DMS153 (cell line): ENCODE data around the gene VRK3.
"Not testable (repeated sequence)": the region's sequence is repeated elsewhere in the genome, so short reads cannot be mapped to it uniquely, and the experiment has no call there.

ENCODE experiments used
- DNase-seq: peaks from one replicate; lab custom pipeline; 2025; lab: John Stamatoyannopoulos, UW

VRK3 gene

DNA sequence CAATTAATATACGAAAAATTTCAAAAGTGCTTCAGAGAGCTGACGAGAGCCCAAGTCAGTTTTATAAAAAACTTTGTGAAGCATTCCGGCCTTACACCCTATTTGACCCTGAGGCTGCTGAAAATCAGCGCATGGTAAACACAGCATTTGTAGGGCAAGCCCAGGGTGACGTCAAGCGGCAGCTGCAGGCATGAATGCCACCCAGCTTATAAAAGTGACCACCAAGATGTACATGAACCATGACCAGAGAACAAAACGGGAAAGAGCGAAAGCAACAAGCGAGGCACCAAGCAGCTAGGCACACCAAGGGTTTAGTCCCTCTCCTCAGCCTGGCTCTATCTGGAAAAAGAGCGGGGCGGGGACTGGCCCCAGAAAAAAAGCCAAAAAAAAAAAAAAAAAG, 70.2 kb downstream of the VRK3 start:
- DNase-seq, result no peak

DNA sequence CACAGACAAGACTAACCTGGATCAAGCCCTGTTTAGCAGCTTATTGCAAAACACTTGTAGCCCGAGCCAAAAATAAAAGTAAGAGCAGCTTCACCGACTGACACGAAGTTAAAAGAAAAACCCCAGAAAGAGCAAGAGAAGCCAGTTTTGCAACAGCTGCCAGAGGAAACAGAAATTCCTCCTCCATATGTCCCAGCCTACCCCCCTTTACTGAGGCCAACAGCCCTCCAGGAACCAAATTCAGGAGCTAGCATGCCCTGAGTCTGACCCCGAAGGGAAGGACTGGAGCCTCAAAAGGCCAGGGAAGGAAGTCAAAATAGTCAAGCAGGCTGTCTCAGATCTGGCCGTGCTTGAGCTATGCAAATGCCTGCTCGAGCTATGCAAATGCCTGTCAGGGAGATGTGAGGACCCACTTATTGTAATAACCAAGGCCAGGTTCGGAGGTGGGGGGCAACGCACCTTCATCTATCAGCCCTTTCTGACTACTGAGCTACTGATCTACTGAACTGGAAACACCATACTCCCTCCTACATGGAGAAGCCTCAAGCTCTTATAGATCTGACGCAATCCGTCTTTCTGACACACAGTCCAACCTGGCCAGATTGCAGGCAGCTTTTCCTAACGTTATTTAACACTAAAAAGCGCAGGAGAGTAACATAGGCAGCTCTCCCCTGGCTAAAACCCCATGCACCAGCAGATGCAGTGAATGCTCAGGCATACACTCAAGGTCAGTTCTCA, 70.9 kb downstream of the VRK3 start:
- DNase-seq, result no peak

DNA sequence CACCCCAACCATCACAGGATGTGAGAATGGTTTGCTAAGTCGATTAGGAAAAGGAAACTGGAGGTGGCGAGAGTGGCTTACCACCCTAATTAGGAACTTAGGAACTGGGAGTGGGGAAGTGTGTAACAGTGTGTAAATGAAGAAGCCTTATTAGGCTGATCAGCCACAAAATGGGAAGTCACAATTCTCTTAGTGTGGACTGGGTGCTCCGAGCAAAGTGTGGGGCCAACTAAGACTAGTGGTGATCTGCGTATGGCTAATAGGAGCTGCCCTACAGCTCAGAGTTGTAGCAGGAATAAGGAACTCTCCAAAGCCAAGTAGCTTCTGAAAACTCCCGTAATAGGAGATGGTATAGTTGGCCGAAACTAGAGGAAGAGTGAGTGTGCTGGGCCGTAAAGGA, 71.8 kb downstream of the VRK3 start:
- DNase-seq, result no peak

DNA sequence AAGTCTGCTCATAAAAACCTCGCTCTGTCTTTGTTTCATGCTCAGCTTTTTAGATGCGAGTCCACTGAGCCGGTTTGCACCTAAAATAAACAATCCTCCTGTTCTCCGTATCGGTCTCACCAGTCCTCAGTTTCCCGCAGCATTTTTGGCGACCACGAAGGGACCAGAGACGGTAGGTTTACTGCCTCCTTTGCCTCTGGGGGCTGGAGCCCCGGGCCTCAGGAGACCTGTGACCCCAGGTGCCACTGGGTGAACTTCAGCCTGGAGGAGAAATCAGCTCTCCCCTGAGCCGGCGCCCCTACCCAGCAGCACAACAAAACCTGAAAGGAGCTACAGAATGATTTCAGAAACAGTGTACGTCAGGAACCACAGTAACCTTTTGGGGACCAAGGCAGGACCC, 72.3 kb downstream of the VRK3 start:
- no peak for DNase-seq

- no peak for DNase-seq
Observed at GRCh38 chr19:49952479-49952836, 72.7 kb downstream of the VRK3 start.

- DNase-seq, result no peak
Observed at GRCh38 chr19:49951806-49952478, 73.2 kb downstream of the VRK3 start.

GRCh38 chr19:49950956-49951526, 74.1 kb downstream of the VRK3 start:
- DNase-seq, result no peak

- DNase-seq, result no peak
Observed at GRCh38 chr19:49950590-49950948, 74.6 kb downstream of the VRK3 start.

DNA sequence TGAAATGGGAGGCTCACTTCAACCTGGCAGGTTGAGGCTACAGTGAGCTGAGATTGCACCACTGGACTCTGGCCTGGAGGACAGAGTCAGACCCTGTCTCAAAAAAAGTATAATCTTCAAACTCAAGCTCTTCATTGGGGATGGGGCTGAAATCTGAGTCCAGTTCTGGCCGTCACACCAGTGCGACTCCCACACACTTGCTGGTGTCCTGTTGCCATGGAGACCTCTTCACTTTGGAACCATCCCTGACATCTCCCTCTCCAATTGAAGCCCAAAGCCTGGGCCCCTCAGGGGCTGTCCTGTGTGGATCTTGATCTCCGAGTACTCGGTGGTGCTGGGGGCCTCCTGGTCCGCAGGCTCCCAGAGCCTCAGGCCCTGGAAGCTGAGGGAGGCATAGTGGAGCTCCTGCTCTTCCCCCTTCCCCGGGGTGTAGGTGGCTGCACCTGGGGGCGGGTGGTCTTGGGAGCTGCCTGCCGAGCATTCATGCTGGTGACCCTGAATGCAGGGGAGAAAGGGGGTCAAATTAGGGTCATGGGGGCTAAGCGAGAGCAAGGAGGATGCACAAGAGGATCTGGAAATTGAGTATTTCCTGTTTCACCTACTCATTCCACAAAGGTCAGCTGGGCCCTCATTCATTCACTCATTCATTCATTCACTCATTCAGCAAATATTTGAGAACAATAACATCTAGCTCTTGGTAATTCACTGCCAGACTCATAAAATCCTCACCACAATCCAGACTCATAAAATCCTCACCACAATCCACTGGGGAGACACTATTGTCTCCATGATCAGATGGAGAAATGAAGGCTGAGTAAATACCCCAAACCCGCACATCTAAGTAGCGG, 75.2 kb downstream of the VRK3 start:
- DNase-seq, result no peak

DNA sequence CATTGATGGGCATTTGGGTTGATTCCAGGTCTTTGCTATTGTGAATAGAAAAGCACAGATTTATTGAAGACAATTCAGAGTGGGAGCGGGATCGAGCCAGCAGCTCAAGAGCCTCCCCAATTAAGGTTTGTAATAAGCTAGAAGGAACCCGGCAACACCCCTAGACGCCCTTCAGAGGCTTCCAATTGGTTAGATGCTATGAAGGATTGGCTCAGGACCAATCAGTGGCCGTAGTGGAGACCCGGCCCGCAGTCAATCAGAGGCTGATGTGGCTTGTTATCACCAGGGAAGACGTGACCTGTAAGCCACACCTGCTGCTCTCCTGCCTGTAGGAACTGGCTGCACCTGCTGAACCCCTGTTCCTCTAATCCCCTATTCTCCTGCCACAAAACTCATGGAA, 78.8 kb downstream of the VRK3 start:
- DNase-seq, result no peak

DNA sequence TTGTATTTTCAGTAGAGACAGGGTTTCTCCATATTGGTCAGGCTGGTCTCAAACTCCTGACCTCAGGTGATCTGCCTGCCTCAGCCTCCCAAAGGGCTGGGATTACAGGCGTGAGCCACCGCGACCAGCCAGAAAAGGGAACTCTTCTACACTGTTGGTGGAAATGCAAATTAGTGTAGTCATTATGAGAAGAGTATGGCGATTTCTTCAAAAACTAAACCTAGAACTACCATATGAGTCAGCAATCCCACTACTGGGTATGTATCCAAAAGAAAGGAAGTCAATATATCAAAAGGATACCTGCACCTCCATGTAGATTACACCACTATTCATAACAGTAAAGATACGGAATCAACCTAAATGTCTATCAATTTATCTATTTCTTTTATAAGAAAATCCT, 80.6 kb downstream of the VRK3 start:
- not testable (repeated sequence) for DNase-seq

DNA sequence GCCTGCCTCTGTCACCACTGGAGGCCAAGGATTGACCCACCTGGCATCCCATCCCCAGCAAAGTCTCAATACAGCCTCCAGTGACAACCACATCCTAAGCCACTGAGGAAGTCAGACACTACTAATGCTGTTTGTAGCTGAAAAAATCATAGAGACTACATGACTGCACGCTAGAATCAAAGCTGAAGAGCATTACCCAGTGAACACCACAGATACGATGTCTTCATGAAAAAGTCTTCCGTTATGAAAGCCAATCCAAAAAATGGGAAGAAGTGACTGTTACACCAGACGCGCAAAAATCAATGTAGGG, 84.7 kb downstream of the VRK3 start:
- no peak for DNase-seq

DNA sequence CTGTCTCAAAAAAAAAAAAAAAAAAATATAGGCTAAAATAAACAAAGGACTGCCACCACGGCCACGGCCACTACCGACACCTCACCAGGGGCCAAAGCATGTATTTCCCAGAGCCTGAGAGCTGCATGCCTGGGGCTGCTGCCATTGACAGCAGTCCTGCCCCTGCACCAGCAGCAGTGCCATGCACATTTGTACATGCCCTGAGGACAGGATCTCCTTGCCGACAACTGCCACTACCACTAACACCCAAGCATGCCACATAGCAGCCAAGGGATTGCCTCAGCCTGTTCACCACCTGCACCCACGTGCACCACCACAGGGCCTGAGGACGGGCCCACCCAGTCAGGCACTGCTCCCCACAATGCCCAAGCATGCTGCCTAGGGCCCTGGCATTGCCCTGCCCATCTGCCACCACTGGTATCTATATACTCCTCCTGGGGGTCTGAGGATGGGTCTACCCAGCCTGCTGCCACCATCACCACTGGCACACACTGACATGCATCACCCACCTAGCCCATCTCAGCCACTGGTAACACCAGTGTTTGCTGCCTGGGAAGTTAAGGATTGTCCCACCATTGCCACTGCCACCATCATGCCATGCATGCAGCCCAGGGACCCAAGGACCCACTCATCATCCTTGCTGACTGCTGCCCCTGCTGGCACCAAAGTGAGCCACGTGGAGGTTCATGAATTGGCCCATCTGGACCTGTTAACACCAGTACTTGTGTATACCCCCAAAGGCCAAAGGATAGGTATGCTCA, 85.3 kb downstream of the VRK3 start:
- DNase-seq, result no peak

GRCh38 chr19:49938662-49939061, 86.5 kb downstream of the VRK3 start:
- no peak for DNase-seq

DNA sequence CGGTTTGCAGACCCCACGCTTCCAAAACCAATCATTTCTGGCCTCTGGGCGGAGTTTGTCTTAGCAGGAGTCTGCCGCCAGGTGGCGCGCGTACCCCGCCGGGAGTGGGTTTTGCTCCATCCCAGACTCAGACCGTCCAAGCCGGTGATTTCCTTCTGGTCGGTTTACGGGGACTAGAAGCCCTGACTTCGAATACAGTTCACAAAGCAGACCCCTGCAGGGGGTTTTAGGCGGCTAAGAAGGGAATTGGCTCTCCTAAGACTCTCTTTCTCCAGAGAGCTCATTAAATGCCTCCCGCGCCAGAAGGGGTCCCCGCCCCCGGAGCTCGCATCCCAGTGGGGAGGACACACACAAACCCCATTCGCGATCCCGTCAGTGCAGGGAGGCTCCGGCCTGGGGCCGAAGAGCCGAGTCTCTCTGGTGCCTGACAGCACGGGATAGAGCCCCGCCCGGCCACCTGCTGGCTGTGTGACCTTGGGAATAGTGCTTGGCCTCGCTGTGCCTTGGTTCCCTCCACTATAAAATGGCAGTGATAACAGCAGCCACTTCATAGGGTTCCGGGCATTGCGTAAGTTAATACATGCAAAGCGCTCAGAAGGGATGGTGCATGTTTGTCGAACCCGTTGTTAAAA, 87.3 kb downstream of the VRK3 start:
- DNase-seq, result peak; percentile 43

DNA sequence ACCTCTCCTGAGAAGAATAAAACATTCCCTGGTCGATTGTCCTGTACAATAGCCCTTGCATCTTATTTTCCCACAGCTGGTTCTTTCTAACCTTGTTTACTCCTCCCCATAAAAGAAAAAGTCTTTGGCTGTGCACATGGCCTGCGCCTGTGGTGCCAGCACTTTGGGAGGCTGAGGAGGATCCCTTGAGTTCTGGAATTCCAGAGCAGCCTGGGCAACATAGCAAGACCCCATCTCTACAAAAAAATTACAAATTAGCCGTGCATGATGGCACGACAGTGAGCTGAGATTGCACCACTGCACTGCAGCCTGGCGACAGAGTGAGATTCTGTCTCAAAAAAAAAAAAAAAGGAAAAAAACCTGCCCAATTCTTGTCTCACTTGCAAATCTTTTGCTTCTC, 88.6 kb downstream of the VRK3 start:
- DNase-seq, result no peak

DNA sequence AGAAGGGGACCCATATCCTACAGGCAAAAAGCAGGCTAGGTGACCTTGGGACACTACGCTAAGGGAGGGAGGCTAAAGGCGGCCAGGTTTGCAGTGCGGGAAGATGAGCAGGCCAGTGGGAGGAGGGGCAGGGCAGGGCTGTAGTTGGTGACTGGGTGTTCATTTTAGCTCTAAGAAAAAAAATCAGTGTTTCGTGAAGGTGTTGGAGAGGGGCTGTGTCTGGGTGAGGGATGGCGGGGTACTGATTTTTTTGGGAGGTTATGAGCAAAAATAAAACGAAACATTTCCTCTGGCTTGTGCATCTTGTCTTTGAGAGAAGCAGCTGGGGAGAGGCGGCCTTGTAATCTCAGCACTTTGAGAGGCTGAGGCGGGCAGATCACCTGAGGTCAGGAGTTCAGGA, 91.5 kb downstream of the VRK3 start:
- no peak for DNase-seq

- DNase-seq, result no peak
Observed at GRCh38 chr19:49932731-49933131, 92.4 kb downstream of the VRK3 start.

DNA sequence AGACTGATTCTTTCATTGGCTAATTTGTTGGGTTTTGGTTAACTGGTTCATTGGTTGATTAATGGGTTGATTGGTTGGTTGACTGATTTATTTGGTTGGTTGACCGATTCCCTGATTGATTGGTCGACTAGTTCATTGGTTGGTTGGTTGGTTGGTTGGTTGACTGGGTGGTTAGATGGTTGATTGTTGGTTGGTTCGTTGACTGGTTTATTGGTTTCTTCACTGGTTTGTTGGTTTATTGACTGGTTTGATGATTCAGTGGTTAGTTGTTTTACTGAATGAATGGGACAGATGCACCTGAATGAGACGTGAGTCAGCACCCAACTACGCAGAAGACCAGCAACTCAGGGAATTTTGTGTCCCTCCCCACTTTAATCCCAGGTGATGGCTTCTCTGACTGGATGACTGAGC, 93.1 kb downstream of the VRK3 start:
- DNase-seq, result no peak

DNA sequence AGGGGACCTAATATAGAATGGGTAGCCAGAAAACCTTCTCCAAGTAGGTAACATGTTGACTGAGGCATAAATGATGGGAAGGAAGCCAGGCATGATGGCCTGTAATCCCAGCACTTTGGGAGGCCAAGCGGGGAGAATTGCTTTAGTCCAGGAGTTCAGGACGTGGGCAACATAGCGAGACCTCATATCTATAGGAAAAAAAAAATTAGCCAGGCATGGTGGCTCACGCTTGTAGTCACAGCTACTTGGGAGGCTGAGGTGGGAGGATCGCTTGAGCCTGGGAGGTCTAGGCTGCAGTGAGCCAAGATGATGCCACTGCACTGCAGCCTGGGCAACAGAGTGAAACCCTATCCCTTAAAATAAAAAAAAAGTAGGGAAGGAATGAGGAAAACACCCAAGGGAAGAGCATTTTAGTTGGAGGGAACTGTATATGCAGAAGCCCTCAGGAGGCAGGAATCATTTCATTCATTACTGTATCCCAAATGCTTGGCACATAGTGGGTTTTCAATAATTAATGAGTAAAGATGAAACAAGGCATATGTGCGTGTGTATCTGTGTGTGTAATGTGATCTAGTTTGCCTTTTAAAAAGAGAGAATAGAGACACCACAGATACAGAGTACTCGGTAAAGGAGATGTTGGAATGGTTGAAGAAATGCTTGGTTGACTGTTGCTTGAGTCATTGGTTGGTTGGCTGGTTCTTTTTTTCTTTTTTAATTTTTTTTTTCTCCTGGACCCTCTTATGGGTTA, 93.7 kb downstream of the VRK3 start:
- DNase-seq, result no peak

- no peak for DNase-seq
Observed at GRCh38 chr19:49930483-49931011, 94.6 kb downstream of the VRK3 start.
